ENCODE results near the gene WWC2.

- TF ChIP-seq, protein P1, sequence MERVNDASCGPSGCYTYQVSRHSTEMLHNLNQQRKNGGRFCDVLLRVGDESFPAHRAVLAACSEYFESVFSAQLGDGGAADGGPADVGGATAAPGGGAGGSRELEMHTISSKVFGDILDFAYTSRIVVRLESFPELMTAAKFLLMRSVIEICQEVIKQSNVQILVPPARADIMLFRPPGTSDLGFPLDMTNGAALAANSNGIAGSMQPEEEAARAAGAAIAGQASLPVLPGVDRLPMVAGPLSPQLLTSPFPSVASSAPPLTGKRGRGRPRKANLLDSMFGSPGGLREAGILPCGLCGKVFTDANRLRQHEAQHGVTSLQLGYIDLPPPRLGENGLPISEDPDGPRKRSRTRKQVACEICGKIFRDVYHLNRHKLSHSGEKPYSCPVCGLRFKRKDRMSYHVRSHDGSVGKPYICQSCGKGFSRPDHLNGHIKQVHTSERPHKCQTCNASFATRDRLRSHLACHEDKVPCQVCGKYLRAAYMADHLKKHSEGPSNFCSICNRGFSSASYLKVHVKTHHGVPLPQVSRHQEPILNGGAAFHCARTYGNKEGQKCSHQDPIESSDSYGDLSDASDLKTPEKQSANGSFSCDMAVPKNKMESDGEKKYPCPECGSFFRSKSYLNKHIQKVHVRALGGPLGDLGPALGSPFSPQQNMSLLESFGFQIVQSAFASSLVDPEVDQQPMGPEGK (tag by site-specific recombination; IDR thresholded peaks at IDR 0.05), result no peak
- no peak for TF ChIP-seq ZSCAN16 (tag by site-specific recombination; IDR thresholded peaks at IDR 0.05)
- TF ChIP-seq ZSCAN18 (tag by site-specific recombination; IDR thresholded peaks at IDR 0.05), result no peak
- TF ChIP-seq ZNF626 (tag by site-specific recombination; IDR thresholded peaks at IDR 0.05), result no peak
These were observed 258.0 kb downstream of the WWC2 start for GRCh38 chr4:183356931-183357675.
